ENCODE measurements around the gene MTRF1. TPM values are rescaled to one million over a fixed set of nuclear protein-coding genes. Genes with fewer than 3 reads are reported as not detected.

MTRF1 gene
- total and polyA plus RNA-seq, 2 of the 8 experiments (the other 6 are each of a cell fraction or from before 2014, with no cell fraction given): 8.0 to 19.2 TPM

DNA sequence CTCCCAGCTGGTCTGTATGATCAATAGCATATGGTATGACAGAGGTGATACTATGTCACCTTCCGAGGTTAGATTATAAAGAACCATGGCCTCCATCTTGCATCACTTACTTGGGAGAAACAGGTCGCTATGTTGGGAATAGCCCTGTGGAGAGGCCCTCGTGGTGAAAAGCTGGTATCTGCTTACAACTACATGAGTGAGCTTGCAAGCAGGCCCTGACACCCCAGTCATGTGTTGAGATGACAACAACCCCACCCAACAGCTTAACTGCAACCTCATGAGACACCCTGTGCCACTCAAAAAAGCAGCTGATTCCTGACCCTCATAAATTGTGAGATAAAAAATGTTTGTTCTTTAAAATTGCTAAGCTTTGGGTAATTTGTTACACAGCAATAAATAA lies 18.8 kb downstream of the MTRF1 start:
- ChIA-PET POLR2A (ENCODE audit: partially characterized antibody) (no interaction called here), CTCF (ENCODE audit: partially characterized antibody) (interaction anchor here (0.6 to 0.9 kb wide), 2 partner anchors 22 to 1890 kb away, joined by 3 read pairs; no protein-coding TSS in a partner anchor)
- Histone ChIP-seq H4K91ac (replicated peaks; ENCODE audit: insufficient read length, low read length) (no peak overlapping the region), H2BK15ac (ENCODE audit: low read length) (no peak overlapping the region), H3K9me3 (ENCODE audit: insufficient read depth in 2 of 2, low read depth in 1 of 2, low read length in 1 of 2) (no peaks in the 10 kb centered on the region), H2BK120ac (replicated peaks; ENCODE audit: low read depth, low read length) (no peak overlapping the region), H3K79me1 (ENCODE audit: low read depth, low read length) (no peaks in the 10 kb centered on the region; the same call in 1 of the 2 replicates), H3K23me2 (ENCODE audit: low read depth, low read length) (no peaks in the 10 kb centered on the region), H3K23ac (ENCODE audit: insufficient read length) (no peak overlapping the region), H3K4me1 (replicated peaks in 1 of 4; ENCODE audit: control insufficient read depth in 3 of 4, insufficient read depth in 4 of 4, low read length in 3 of 4) (no peaks in the 10 kb centered on the region), H2BK12ac (ENCODE audit: low read depth, low read length) (no peak overlapping the region), H3K9ac (replicated peaks in 1 of 4; ENCODE audit: extremely low read depth in 1 of 4, low read depth in 3 of 4, low read length in 3 of 4) (no peak overlapping the region), H2BK5ac (ENCODE audit: low read depth, low read length) (no peak overlapping the region), H3K79me2 (ENCODE audit: control insufficient read depth in 1 of 2, insufficient read depth in 2 of 2, low read length in 2 of 2) (no peaks in the 10 kb centered on the region), H3K4me2 (ENCODE audit: insufficient read depth in 1 of 2, low read depth in 2 of 2, low read length in 2 of 2) (no peak overlapping the region), H3K56ac (replicated peaks; ENCODE audit: insufficient read length, low read depth, low read length) (no peak overlapping the region), H3K18ac (ENCODE audit: extremely low read depth, low read length) (no peak overlapping the region), H3K36me3 (ENCODE audit: control insufficient read depth in 2 of 4, insufficient read depth in 4 of 4, low read length in 3 of 4) (peaks cover 0 to 5% (median 2%) of the 10 kb centered on the region in 4 experiments; a peak in 3 of 8 replicates), H3K4ac (replicated peaks; ENCODE audit: insufficient read length, low read depth, low read length) (no peak overlapping the region), H4K5ac (ENCODE audit: insufficient read length, low read depth, low read length) (no peak overlapping the region), H3K27me3 (replicated peaks in 1 of 4; ENCODE audit: control insufficient read depth in 3 of 4, extremely low read depth in 1 of 4, insufficient read depth in 3 of 4, low read length in 3 of 4) (no peaks in the 10 kb centered on the region), H2BK20ac (ENCODE audit: low read length) (no peak overlapping the region), H2AK5ac (ENCODE audit: low read depth, low read length) (no peak overlapping the region), H4K8ac (ENCODE audit: extremely low read depth, insufficient read depth, low read length) (no peak overlapping the region), H2AFZ (ENCODE audit: low read length) (no peak overlapping the region), H3K4me3 (ENCODE audit: extremely low read depth in 1 of 4, insufficient read depth in 2 of 4, low read depth in 3 of 4, low read length in 4 of 4) (no peak overlapping the region), H4K20me1 (replicated peaks in 1 of 2; ENCODE audit: control insufficient read depth in 1 of 2, insufficient read depth in 2 of 2, low read length in 2 of 2) (no peaks in the 10 kb centered on the region), H3K27ac (ENCODE audit: low read depth, low read length) (no peak overlapping the region), H3K14ac (ENCODE audit: insufficient read length) (no peak overlapping the region)
- DNase-seq (ENCODE audit: low read depth in 1 of 2, low spot score in 2 of 2) (no peak), FAIRE-seq (no peak)
- WGBS, 2 experiments (ENCODE audit: extremely low coverage in 1 of 2, insufficient coverage in 1 of 2, insufficient read length in 1 of 2, insufficient replicate concordance in 2 of 2, low coverage in 1 of 2, low lambda C conversion rate in 2 of 2, missing lambda C conversion rate in 1 of 2): 84% methylated on average over 3 of the region's 3 CpGs; no CpG with 5 or more reads in 1 of the 2 experiments
- TF ChIP-seq NRF1 (IDR thresholded peaks at IDR 0.05; ENCODE audit: low read depth, low read length) (no peak), CBX8 (IDR thresholded peaks at IDR 0.05; ENCODE audit: borderline replicate concordance, low read depth, low read length) (no peak), RXRA (IDR thresholded peaks at IDR 0.05; ENCODE audit: insufficient read depth, low read depth, low read length) (no peak), GTF2F1 (IDR thresholded peaks at IDR 0.05; ENCODE audit: borderline replicate concordance, low read depth, low read length) (no peak), SAP30 (IDR thresholded peaks at IDR 0.05; ENCODE audit: insufficient read depth, insufficient replicate concordance, low read length) (no peak), CBX5 (IDR thresholded peaks at IDR 0.05; ENCODE audit: low read depth, low read length) (no peak), JUND (IDR thresholded peaks at IDR 0.05; ENCODE audit: low read length) (no peak), GABPA (IDR thresholded peaks at IDR 0.05; ENCODE audit: borderline replicate concordance, insufficient read depth, low read length) (no peak), TAF1 (IDR thresholded peaks at IDR 0.05; ENCODE audit: low read depth, low read length) (no peak), JUN (IDR thresholded peaks at IDR 0.05; ENCODE audit: low read depth, low read length) (no peak), RBBP5 (IDR thresholded peaks at IDR 0.05; ENCODE audit: borderline replicate concordance, low read depth, low read length) (no peak), TAF7 (optimal IDR thresholded peaks at IDR 0.05; ENCODE audit: borderline replicate concordance, low read depth, low read length) (no peak), MAFK (IDR thresholded peaks at IDR 0.05; ENCODE audit: low read depth, low read length) (no peak), CHD2 (IDR thresholded peaks at IDR 0.05; ENCODE audit: low read length) (no peak), SRF (IDR thresholded peaks at IDR 0.05; ENCODE audit: low read depth, low read length) (no peak)

Measured in H1 (cell line).